T-helper 1 cell treated with Interleukin-12 subunit alpha and Interleukin-12 subunit beta and Interleukin-4 antibody, amounts not matched to agents 30 μg/mL and 1 μg/mL, for 36 hours (primary cell): ENCODE data around the gene OCA2.
"Not testable (repeated sequence)": the region's sequence is repeated elsewhere in the genome, so short reads cannot be mapped to it uniquely, and the experiment has no call there.

ENCODE experiments used
- H3K27ac Mint-ChIP-seq: one replicate; pipeline ENCODE4 v1.8.0; 2021; ENCODE audit warnings: mild to moderate bottlenecking, mixed read lengths
- H3K27me3 Mint-ChIP-seq: one replicate; pipeline ENCODE4 v1.8.0; 2021; ENCODE audit warnings: low read depth, mixed read lengths
- H3K36me3 Mint-ChIP-seq: one replicate; pipeline ENCODE4 v1.8.0; 2021; ENCODE audit warnings: low read depth, mixed read lengths
- H3K4me1 Mint-ChIP-seq: one replicate; pipeline ENCODE4 v1.8.0; 2021; ENCODE audit warnings: low read depth, mixed read lengths
- H3K4me3 Mint-ChIP-seq: one replicate; pipeline ENCODE4 v1.8.0; 2021; ENCODE audit warnings: mild to moderate bottlenecking, moderate library complexity, mixed read lengths
- H3K9me3 Mint-ChIP-seq: one replicate; pipeline ENCODE4 v1.8.0; 2021; ENCODE audit warnings: mixed read lengths

The OCA2 gene

GRCh38 chr15:28098766-28099554 lies at the start of gene OCA2:
Gene OCA2, minus strand, starts transcription at chr15:28099315. Its CDS starts 17,441 bp downstream, at chr15:28081874.
- Mint-ChIP-seq H3K36me3 (peaks cover 1% of the 10 kb centered on the region), H3K27ac (no peak within 1 kb of the TSS), H3K9me3 (no peaks in the 10 kb centered on the region), H3K27me3 (peaks cover 54% of the 10 kb centered on the region), H3K4me3 (peak within 1 kb of the TSS; percentile 19), H3K4me1 (peaks cover 13% of the 10 kb centered on the region)

GRCh38 chr15:28147801-28148200 lies 48.7 kb upstream of the OCA2 start:
- Mint-ChIP-seq H3K27ac (no peak overlapping the region), H3K4me1 (peaks cover 3% of the 10 kb centered on the region), H3K27me3 (no peaks in the 10 kb centered on the region), H3K4me3 (no peak overlapping the region), H3K9me3 (peaks cover 7% of the 10 kb centered on the region), H3K36me3 (peaks cover 29% of the 10 kb centered on the region)

- not testable (repeated sequence) for H3K4me3 Mint-ChIP-seq, H3K9me3 Mint-ChIP-seq, H3K27me3 Mint-ChIP-seq, H3K27ac Mint-ChIP-seq, H3K4me1 Mint-ChIP-seq
- H3K36me3 Mint-ChIP-seq: peaks cover 31% of the 10 kb centered on the region
Observed at GRCh38 chr15:28145419-28145818, 46.3 kb upstream of the OCA2 start.

GRCh38 chr15:28140062-28140461 lies 40.9 kb upstream of the OCA2 start:
- no peaks in the 10 kb centered on the region for H3K27me3 Mint-ChIP-seq
- peaks cover 21% of the 10 kb centered on the region for H3K4me1 Mint-ChIP-seq
- peaks cover 36% of the 10 kb centered on the region for H3K36me3 Mint-ChIP-seq
- no peaks in the 10 kb centered on the region for H3K9me3 Mint-ChIP-seq
- H3K27ac Mint-ChIP-seq: no peak overlapping the region
- no peak overlapping the region for H3K4me3 Mint-ChIP-seq

- H3K4me1 Mint-ChIP-seq: peaks cover 28% of the 10 kb centered on the region
- H3K9me3 Mint-ChIP-seq, H3K27me3 Mint-ChIP-seq, H3K27ac Mint-ChIP-seq, H3K4me3 Mint-ChIP-seq: not testable (repeated sequence)
- peaks cover 34% of the 10 kb centered on the region for H3K36me3 Mint-ChIP-seq
Observed at GRCh38 chr15:28137408-28138039, 38.4 kb upstream of the OCA2 start.

- H3K9me3 Mint-ChIP-seq, H3K27me3 Mint-ChIP-seq, H3K4me3 Mint-ChIP-seq: not testable (repeated sequence)
- H3K4me1 Mint-ChIP-seq: peaks cover 28% of the 10 kb centered on the region
- peak overlapping the region; percentile 65 for H3K27ac Mint-ChIP-seq
- peaks cover 30% of the 10 kb centered on the region for H3K36me3 Mint-ChIP-seq
Observed at GRCh38 chr15:28136236-28136904, 37.3 kb upstream of the OCA2 start.

- Mint-ChIP-seq H3K27me3 (no peaks in the 10 kb centered on the region), H3K27ac (no peak overlapping the region), H3K4me1 (peaks cover 28% of the 10 kb centered on the region), H3K9me3 (no peaks in the 10 kb centered on the region), H3K36me3 (peaks cover 16% of the 10 kb centered on the region), H3K4me3 (no peak overlapping the region)
Observed at GRCh38 chr15:28133281-28133680, 34.2 kb upstream of the OCA2 start.

- Mint-ChIP-seq H3K27ac (no peak overlapping the region), H3K27me3 (no peaks in the 10 kb centered on the region), H3K4me1 (peaks cover 24% of the 10 kb centered on the region), H3K4me3 (no peak overlapping the region), H3K9me3 (no peaks in the 10 kb centered on the region), H3K36me3 (peaks cover 15% of the 10 kb centered on the region)
Observed at GRCh38 chr15:28132524-28133275, 33.6 kb upstream of the OCA2 start.

- Mint-ChIP-seq H3K36me3 (peaks cover 11% of the 10 kb centered on the region), H3K27ac (no peak overlapping the region), H3K9me3 (no peaks in the 10 kb centered on the region), H3K4me1 (peaks cover 17% of the 10 kb centered on the region), H3K4me3 (no peak overlapping the region), H3K27me3 (no peaks in the 10 kb centered on the region)
Observed at GRCh38 chr15:28131946-28132345, 32.8 kb upstream of the OCA2 start.

GRCh38 chr15:28131400-28131799 lies 32.3 kb upstream of the OCA2 start:
- H3K36me3 Mint-ChIP-seq: peaks cover 11% of the 10 kb centered on the region
- peaks cover 12% of the 10 kb centered on the region for H3K4me1 Mint-ChIP-seq
- no peaks in the 10 kb centered on the region for H3K9me3 Mint-ChIP-seq
- H3K27me3 Mint-ChIP-seq: no peaks in the 10 kb centered on the region
- H3K27ac Mint-ChIP-seq: no peak overlapping the region
- no peak overlapping the region for H3K4me3 Mint-ChIP-seq

- Mint-ChIP-seq H3K4me1 (peaks cover 8% of the 10 kb centered on the region), H3K4me3 (no peak overlapping the region), H3K27ac (no peak overlapping the region), H3K27me3 (no peaks in the 10 kb centered on the region), H3K9me3 (no peaks in the 10 kb centered on the region), H3K36me3 (peaks cover 11% of the 10 kb centered on the region)
Observed at GRCh38 chr15:28130651-28131050, 31.5 kb upstream of the OCA2 start.

GRCh38 chr15:28129231-28129848 lies 30.2 kb upstream of the OCA2 start:
- peaks cover 4% of the 10 kb centered on the region for H3K4me1 Mint-ChIP-seq
- H3K27ac Mint-ChIP-seq: no peak overlapping the region
- H3K36me3 Mint-ChIP-seq: peaks cover 7% of the 10 kb centered on the region
- no peaks in the 10 kb centered on the region for H3K27me3 Mint-ChIP-seq
- H3K9me3 Mint-ChIP-seq: no peaks in the 10 kb centered on the region
- H3K4me3 Mint-ChIP-seq: no peak overlapping the region

GRCh38 chr15:28128031-28128430 lies 28.9 kb upstream of the OCA2 start:
- Mint-ChIP-seq H3K36me3 (peaks cover 9% of the 10 kb centered on the region), H3K27ac (peak overlapping the region; percentile 16), H3K4me3 (no peak overlapping the region), H3K27me3 (no peaks in the 10 kb centered on the region), H3K9me3 (no peaks in the 10 kb centered on the region), H3K4me1 (peaks cover 1% of the 10 kb centered on the region)

- H3K27me3 Mint-ChIP-seq: no peaks in the 10 kb centered on the region
- peaks cover 7% of the 10 kb centered on the region for H3K36me3 Mint-ChIP-seq
- peaks cover 1% of the 10 kb centered on the region for H3K4me1 Mint-ChIP-seq
- no peak overlapping the region for H3K4me3 Mint-ChIP-seq
- H3K27ac Mint-ChIP-seq: no peak overlapping the region
- H3K9me3 Mint-ChIP-seq: no peaks in the 10 kb centered on the region
Observed at GRCh38 chr15:28127036-28127435, 27.9 kb upstream of the OCA2 start.
